HL-60 (cell line): ENCODE data around the gene MREG.

Experiments used
- DNase-seq, 2 experiments: peaks; one replicate each; pipeline ENCODE4 v3.0.0-alpha.2; 2010 to 2020; ENCODE audit warnings: low read depth in 1 of 2, low spot score in 1 of 2
- H3K27ac ChIP-seq: fragments of 250-450 bp; sonication (Bioruptor Pico); replicated peaks from 2 replicates; pipeline ENCODE4 v1.5.1; 2020; ENCODE audit warnings: mild to moderate bottlenecking, moderate library complexity
- H3K27me3 ChIP-seq: fragments of 250-450 bp; sonication (Bioruptor Pico); 2 replicates; pipeline ENCODE4 v1.5.1; 2021; ENCODE audit warnings: mild to moderate bottlenecking, moderate library complexity; ENCODE audit not compliant: insufficient read depth, poor library complexity, severe bottlenecking
- H3K4me3 ChIP-seq: replicated peaks from 2 replicates; pipeline ENCODE4 v1.5.1; 2011; ENCODE audit warnings: mild to moderate bottlenecking, control low read depth, low read length; ENCODE audit not compliant: insufficient read depth
- CTCF ChIP-seq: IDR thresholded peaks from one replicate; pipeline ENCODE4 v1.5.1; 2011; ENCODE audit warnings: low read length, control low read depth, inconsistent platforms; ENCODE audit not compliant: insufficient read depth
- GABPA ChIP-seq: IDR thresholded peaks from 2 replicates; pipeline ENCODE4 v1.6.1; 2012; ENCODE audit warnings: low read depth
- POLR2AphosphoS5 ChIP-seq: IDR thresholded peaks from 2 replicates; pipeline ENCODE4 v1.6.1; 2012; ENCODE audit warnings: low read depth
- REST ChIP-seq: IDR thresholded peaks from 2 replicates; pipeline ENCODE4 v1.6.1; 2012; ENCODE audit warnings: low read depth; ENCODE audit not compliant: insufficient replicate concordance
- SPI1 ChIP-seq: IDR thresholded peaks from 2 replicates; pipeline ENCODE4 v1.6.1; 2012; ENCODE audit warnings: low read depth, mild to moderate bottlenecking, borderline replicate concordance

The MREG gene

GRCh38 chr2:216017365-216017764 lies 4.0 kb upstream of the MREG start:
- H3K27ac ChIP-seq, result no peak overlapping the region
- TF ChIP-seq REST, result no peak
- no peak for TF ChIP-seq POLR2AphosphoS5
- TF ChIP-seq GABPA, result no peak
- no peak overlapping the region for H3K4me3 ChIP-seq
- DNase-seq, result no peak
- peaks cover 17% of the 10 kb centered on the region for H3K27me3 ChIP-seq

GRCh38 chr2:216016581-216016980 lies 3.2 kb upstream of the MREG start:
- DNase-seq, result no peak
- H3K27ac ChIP-seq, result no peak overlapping the region
- no peak overlapping the region for H3K4me3 ChIP-seq
- peaks cover 21% of the 10 kb centered on the region for H3K27me3 ChIP-seq
- TF ChIP-seq POLR2AphosphoS5, result no peak
- no peak for TF ChIP-seq GABPA
- no peak for TF ChIP-seq SPI1
- no peak for TF ChIP-seq REST
- no peak for TF ChIP-seq CTCF

- Histone ChIP-seq H3K4me3 (no peak overlapping the region), H3K27ac (no peak overlapping the region), H3K27me3 (peaks cover 21% of the 10 kb centered on the region)
- TF ChIP-seq POLR2AphosphoS5, result no peak
- no peak for TF ChIP-seq SPI1
- no peak for TF ChIP-seq GABPA
- TF ChIP-seq CTCF, result no peak
- TF ChIP-seq REST, result no peak
- DNase-seq, result no peak
Observed at GRCh38 chr2:216015722-216016464, 2.5 kb upstream of the MREG start.
